Stimulated activated CD8-positive, alpha-beta memory T cell treated with anti-CD3 and anti-CD28 coated beads, Interleukin-15, amount 100 ng/mL, for 1 hour (primary cell): ENCODE measurements around the gene NDUFA1.
"Not testable (repeated sequence)": the region's sequence is repeated elsewhere in the genome, so short reads cannot be mapped to it uniquely, and the experiment has no call there.

Source experiments
- DNase-seq: peaks from one replicate; pipeline ENCODE4 v3.0.0-alpha.2; 2020; ENCODE audit warnings: low read depth

Gene NDUFA1

DNA sequence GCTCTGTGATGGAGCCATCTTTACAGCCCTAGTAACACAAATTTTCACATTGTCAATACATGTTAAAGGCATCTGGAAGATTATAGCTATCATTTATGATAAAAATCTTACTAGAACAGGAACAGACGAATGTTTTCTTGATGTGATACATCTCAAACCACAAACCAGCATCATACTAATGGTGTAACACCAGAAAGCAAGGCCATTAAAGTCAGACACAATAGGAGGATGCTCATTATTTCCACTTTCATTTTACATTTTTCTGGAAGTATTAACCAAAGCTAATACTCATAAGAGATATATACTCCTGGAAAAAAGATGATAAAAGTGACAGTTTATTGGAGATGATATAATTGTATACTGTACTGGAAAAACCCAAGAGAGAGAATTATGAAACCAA, 29.3 kb downstream of the NDUFA1 start:
- DNase-seq, result no peak

GRCh38 chrX:119916310-119916709, 44.7 kb downstream of the NDUFA1 start:
- no peak for DNase-seq

- DNase-seq, result no peak
These were observed 46.2 kb downstream of the NDUFA1 start for GRCh38 chrX:119917877-119918276.

- no peak for DNase-seq
These were observed 48.4 kb downstream of the NDUFA1 start for GRCh38 chrX:119919835-119920585.

DNA sequence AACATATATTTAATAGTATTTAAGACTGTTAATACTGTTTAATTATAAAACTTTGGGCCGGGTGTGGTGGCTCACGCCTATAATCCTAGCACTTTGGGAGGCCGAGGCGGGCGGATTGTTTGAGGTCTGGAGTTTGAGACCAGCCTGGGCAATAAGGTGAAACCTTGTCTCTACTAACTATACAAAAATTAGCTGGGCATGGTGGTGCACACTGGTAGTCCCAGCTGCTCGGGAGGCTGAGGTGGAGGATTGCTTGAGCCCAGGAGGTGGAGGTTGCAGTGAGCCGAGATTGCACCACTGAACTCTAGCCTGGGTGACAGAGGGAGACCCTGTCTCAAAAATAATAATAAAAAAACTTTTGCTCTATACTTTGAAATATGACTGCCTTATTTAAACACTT, 50.8 kb downstream of the NDUFA1 start:
- not testable (repeated sequence) for DNase-seq
